ENCODE measurements around the gene KCNH5.

DNA sequence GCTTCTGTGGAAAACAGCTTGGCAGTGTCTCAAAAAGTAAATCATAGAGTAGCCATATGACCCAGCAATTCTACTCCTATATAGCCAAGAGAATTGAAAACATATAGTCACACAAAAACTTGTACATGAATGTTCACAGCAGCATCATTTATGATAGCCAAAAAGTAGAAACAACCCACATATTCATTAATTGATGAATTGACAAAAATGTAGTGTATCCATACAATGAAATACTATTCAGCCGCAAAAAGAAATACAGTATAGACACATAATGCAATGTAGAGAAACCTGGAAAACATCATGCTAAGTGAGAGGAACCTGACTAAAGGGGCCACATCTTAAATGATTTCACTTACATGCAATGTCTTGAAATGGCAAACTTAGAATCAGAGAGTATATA, 326.6 kb downstream of the KCNH5 start:
- TF ChIP-seq, protein P1, sequence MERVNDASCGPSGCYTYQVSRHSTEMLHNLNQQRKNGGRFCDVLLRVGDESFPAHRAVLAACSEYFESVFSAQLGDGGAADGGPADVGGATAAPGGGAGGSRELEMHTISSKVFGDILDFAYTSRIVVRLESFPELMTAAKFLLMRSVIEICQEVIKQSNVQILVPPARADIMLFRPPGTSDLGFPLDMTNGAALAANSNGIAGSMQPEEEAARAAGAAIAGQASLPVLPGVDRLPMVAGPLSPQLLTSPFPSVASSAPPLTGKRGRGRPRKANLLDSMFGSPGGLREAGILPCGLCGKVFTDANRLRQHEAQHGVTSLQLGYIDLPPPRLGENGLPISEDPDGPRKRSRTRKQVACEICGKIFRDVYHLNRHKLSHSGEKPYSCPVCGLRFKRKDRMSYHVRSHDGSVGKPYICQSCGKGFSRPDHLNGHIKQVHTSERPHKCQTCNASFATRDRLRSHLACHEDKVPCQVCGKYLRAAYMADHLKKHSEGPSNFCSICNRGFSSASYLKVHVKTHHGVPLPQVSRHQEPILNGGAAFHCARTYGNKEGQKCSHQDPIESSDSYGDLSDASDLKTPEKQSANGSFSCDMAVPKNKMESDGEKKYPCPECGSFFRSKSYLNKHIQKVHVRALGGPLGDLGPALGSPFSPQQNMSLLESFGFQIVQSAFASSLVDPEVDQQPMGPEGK (CRISPR knock-in tag; IDR thresholded peaks at IDR 0.05; ENCODE audit: borderline replicate concordance): no peak
- TF ChIP-seq ZNF3 (CRISPR knock-in tag; IDR thresholded peaks at IDR 0.05) (no peak), ZZZ3 (IDR thresholded peaks at IDR 0.05) (no peak), ELF1 (tag; IDR thresholded peaks at IDR 0.05) (no peak), FIP1L1 (IDR thresholded peaks at IDR 0.05; ENCODE audit: low read depth, low read length, poor library complexity, severe bottlenecking) (no peak)
